HG03558 (cell line): Measurements from ENCODE around the gene NFAM1.

Experiments
- ATAC-seq: cut with Tn5 transposase; IDR thresholded peaks from one replicate; pipeline ENCODE4 v1.9.1; 2021; ENCODE audit warnings: moderate number of reproducible peaks; ENCODE audit not compliant: unreplicated experiment; ENCODE audit errors: extremely low read depth

NFAM1 gene

GRCh38 chr22:42340829-42341383, 91.3 kb downstream of the NFAM1 start:
- ATAC-seq, result no peak

GRCh38 chr22:42340150-42340549, 92.1 kb downstream of the NFAM1 start:
- no peak for ATAC-seq

GRCh38 chr22:42338479-42338878, 93.7 kb downstream of the NFAM1 start:
- ATAC-seq, result no peak

- ATAC-seq, result no peak
Observed at GRCh38 chr22:42337356-42337755, 94.8 kb downstream of the NFAM1 start.

- no peak for ATAC-seq
Observed at GRCh38 chr22:42336527-42337227, 95.5 kb downstream of the NFAM1 start.

- no peak for ATAC-seq
Observed at GRCh38 chr22:42335839-42336378, 96.3 kb downstream of the NFAM1 start.

GRCh38 chr22:42334875-42335512, 97.2 kb downstream of the NFAM1 start:
- ATAC-seq, result no peak

GRCh38 chr22:42333544-42333943, 98.7 kb downstream of the NFAM1 start:
- no peak for ATAC-seq

GRCh38 chr22:42332089-42332488, 100.1 kb downstream of the NFAM1 start:
- no peak for ATAC-seq

- ATAC-seq, result no peak
Observed at GRCh38 chr22:42331014-42331413, 101.2 kb downstream of the NFAM1 start.
